GM18498 (cell line): Measurements from ENCODE around the gene SLC7A14.

Source experiments
- ATAC-seq: cut with Tn5 transposase; IDR thresholded peaks from one replicate; pipeline ENCODE4 v1.9.1; 2021; ENCODE audit warnings: mild to moderate bottlenecking, moderate library complexity; ENCODE audit not compliant: unreplicated experiment

SLC7A14 gene

DNA sequence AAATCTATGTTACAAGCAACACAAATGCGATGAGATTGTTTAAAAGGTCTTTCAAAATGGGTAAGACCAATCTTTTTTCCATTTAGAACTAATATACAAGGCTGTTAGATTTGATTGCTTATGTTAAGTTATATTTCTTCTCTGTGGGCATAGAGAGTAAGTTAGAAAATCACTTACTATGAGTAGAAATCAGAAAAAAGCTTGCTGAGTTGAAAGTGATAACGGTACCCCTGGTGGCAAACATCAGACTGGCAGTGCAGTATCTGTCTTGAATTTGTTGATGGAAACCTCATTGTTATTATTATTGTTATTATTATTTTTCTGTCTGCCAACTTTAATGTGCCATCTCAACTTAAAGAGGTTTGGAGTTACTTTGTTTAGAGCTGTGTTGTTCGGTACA lies 154.8 kb downstream of the SLC7A14 start:
- no peak for ATAC-seq

DNA sequence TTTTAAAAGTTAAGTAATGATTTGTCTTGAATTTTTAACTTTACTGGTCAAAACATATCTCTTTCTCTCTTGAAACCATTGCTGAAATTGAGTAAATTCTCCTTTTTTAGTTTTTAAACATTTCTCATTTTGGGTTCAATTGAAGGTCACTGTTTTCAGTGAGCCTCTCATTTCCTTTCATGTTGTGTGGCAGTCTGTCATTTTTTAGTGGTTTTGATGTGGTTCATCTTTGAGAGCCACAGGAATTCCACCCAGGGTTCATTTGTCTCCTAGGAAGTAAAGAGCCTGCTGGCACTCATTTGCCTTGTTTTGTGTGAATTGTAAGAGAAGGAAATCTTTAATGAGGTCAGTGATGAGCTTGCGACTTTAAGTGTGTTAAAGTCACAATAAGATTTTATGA lies 156.8 kb downstream of the SLC7A14 start:
- no peak for ATAC-seq

DNA sequence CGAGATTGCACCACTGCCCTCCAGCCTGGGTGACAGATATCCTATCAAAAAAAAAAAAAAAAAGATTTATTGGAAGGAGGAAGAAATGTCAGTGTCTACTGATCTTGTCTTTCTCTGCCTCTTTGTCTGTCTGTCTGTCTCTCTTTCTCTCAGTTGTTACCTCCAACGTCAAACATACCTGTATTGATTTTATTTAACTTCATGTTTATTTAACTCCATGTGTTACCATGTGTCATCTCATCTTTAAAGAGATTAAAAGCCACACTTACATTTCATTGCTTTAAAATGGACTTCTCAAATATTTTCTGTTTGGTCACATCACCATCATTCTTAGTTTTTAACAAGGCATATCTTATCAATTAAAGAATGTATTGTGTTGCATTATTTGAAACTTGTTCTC lies 157.8 kb downstream of the SLC7A14 start:
- no peak for ATAC-seq

DNA sequence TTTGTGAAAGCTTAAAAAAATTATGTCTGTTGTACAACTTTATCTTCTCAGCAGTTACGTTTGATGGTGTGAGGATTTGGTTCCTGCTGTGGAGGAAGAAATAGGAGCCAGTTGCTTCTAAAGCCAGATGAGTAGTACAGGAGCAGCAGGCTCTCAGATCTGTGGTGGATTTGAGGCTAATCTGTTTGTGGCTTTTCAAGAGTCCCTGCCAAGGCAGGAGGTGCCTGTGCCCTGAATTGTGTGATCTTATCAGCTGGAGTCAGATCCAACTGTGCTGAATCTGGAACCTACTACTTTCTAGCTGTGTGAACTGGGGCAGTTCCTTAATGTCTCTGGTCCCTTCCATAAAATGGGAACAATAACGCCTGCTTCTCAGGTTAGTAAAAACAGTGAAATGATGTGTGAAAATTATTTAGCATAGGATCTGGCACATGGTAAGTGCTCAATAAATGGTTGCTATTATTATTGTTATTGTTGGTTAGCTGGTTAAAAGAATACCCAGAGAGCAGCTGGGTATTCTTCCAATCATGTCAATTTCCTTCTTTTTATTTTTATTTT lies 159.6 kb downstream of the SLC7A14 start:
- no peak for ATAC-seq

DNA sequence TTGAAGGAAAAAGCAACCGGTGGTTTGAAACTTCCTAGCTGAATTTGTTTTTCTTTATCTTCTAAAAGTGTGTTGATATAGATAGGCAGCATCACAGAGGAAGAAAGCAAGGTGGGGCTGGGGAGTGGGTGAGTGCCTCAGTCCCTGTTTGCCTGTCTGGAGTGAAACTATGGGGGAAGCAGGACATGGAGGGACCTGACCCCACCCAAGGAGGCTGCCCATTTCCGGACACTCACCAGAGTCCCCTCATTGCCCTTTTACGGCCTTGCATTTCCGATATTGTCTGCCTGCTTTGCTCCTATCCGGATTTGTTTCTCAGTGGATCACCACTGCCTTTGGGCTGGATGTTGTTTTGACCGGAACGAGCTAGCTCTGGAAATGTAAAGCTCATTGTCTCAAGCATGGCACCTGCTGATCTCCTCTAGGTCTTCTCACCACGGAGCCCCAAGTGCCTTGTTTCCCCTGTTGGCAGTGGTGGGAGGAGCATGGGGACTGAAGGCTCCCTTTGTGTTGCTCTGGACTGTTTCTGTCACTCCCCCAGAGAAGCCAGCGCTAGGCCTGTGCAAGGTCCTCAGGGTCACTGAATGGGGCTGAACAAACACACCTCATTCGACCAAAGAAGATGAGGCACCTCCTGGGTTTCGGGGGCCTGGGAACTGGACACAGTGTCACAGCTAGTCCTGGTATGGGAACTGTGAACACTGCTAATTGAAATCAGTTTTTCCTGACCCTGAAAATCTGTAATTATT lies 160.2 kb downstream of the SLC7A14 start:
- no peak for ATAC-seq

DNA sequence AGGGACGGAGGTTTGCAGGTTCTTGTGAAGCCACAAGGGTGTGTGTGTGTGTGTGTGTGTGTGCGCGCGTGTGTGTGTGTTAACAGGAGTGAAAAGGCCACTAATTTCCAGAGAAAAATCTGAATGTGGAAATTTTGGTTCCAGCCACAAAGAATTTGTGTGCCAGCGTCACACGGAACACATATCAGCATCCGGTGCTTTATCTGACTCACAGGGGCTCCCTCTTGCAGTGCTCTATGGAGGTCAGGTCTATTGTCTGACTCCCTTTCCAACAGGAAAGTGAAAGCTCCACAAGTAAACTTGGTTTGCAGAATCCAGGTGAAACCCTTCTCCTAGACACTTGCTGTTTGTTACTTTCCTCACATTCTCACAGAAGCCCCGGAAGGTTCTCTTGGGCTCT lies 161.0 kb downstream of the SLC7A14 start:
- ATAC-seq: no peak

DNA sequence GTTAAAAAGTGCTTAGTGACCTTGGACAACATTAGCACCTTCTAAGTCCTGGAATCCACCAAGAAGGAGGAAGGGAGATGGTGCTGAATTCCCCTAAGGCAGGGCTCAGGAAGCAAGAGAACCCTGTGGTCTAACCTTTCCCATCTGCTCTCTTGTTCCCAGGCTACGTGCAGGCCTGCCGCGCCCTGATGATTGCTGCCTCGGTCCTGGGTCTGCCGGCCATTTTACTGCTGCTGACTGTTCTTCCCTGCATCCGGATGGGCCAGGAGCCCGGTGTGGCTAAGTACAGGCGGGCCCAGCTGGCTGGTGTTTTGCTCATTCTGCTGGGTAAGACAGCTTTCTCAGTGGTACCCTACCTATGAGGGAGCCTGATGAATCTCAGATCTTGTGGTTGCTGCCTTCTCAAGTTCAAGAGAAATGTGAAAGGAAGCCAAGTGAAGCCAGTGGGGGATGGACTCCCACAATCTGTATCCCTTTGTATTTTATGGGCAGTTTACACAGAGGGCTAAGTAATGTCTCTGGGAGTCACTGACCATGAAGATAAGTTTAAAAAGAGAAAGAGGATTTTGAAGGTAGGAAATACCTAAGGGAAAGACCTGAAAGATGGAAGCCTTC lies 162.8 kb downstream of the SLC7A14 start:
- ATAC-seq: no peak

DNA sequence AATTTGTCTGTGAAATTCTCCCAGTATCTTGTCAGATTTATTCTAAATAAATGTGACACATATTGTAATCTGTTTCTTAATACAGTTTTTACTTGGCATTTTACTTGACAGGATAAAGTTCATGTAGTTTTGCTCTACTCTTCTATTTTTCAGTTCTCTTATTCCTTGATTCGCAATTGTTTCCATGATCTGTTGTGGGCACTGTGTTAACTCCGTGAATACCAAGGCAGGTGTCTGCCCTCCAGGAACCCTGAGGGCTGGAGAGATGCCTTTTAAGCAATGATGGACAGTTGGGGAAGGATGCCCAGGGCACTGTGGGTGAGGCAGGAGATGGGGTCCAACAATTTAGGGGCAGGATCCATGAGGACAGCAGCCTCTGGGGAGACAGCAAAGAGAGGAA lies 164.1 kb downstream of the SLC7A14 start:
- ATAC-seq: no peak

DNA sequence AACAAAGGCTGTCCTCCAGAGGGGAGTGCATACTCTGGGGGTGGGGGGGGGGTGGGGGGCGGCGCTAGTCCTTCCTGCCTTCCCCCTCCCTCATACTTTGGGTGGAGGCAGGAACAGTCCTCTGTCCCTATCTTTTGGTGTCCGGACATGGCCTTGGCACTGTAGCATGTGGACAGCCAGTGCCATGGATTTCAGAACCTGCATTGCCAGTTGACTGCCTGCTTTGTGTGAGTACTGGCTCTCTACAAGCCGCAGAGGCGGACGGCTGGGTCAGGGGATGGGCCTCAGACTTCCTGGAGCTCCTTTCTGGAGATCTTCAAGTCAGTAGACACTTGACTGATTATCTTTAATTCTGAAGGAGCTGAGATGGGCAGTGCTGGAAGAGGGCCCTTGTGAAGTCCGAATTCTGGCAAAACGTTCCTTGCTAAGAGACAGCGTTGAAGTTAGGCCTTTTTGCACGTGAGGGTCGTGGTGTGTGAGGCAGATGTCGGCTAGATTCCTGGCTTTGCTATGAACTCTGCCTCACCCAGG lies 164.7 kb downstream of the SLC7A14 start:
- ATAC-seq: no peak

DNA sequence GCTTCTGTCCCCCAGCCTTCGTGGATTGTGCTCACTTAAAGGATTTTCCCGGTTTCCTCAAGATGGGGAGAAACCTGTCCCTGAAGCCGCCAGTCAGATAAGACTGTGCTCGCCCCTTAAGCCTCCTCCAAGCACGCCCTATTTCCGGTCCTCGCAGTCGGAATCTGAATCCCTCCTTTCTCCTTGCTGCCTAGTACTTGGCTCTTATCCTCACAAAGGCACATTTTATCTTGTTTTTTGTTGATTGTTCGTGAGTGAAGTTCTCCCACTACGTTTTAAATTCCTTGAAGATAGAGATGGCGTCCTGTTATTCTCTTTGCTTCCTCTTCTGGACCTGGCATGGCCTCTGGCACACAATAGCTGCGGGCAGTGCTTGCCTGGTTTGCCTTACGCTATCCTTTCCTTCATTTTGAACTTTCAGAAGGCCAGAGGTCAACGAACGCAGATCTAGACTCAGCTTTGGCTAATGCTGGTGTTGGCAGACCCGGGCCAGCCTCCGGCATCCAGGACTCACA lies 165.5 kb downstream of the SLC7A14 start:
- ATAC-seq: no peak

DNA sequence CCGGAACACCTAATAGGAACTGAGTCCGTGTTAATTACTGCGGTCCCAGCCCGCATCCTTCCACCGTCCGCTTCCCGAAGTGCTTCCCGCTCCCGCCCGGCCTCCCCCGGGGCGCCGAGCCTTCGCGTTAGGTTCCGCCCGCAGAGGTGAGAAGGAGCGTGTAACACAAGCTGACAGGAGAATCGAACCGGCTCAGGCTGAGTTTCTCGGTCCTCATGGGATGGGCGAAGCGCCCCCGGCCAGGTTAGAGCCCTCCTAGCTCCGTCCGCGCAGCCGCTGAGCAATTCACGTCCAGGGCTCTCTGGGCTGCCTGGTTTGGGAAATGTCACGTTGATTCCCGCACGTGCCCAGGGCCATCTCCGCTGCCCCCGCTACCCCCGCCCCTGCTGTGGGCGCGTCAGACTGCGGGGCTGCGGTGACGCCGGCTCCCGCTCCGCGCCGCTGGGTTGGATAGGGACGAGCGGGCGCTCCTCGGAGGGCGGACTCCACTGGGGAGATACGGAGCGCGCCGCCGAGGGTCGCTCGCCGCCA lies 166.3 kb downstream of the SLC7A14 start:
- ATAC-seq: no peak

DNA sequence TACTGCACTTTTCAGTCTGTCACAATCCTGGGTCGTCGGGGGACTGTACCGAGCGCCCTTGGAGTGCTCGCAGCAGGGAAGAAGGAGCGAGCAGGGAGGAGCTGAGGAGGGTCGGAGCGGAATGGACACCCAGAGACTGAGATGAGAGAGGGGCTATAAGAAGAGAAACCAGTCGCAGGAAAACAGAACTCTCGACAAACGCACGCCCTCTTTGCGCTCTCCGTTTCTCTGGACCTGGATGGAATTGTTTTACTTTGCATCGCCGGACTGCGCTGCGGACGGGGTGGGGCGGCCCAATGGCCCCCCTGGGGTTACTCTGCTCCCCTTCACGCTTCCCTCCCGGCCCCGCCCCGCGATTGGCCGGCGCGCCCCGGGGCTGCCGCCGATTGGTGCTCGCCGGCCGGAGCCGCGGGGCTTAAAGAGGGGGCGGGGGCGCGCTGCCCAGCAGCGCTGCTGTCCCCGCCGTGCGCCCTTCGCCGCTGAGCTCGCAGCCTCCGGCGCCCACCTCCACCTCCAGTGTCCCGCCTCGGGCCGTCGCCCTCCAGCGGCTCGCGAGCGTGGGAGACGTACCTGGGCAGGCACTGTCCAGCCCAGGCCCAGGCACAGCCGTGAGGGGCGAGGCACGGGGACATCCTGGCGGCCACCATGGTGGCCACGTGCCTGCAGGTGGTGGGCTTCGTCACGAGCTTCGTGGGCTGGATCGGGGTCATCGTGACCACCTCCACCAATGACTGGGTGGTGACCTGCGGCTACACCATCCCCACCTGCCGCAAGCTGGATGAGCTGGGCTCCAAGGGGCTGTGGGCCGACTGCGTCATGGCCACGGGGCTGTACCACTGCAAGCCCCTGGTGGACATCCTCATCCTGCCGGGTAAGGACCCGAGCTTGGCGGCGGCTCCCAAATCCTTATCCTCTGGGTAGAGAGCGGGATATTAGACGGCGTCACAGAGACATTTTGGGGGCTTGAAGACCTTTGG lies 167.2 kb downstream of the SLC7A14 start, which contains the start of gene CLDN11:
Gene CLDN11, plus strand, starts transcription at position 447 of the 977 bp plus-strand sequence. Its CDS starts 199 bp downstream, at position 646.
- ATAC-seq: no peak

DNA sequence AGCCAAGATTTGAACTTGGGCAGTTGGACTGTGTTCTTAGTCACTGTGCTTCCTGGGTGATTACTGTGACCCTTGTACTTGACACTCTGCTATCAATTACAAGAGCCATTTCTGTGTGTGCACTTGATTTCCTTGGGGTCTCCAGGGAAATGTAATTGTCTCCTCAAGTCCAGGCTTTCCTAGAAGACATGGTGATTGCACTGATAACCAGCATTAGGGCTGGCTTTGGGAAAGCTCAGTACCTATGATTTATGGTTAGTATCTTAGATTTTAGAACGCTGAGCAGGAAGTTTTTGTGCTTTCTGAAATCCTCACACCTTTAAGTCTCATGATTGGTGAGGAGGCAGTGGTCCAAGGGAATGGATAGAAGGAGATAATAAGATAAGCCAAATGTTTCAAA lies 168.8 kb downstream of the SLC7A14 start:
- ATAC-seq: no peak

DNA sequence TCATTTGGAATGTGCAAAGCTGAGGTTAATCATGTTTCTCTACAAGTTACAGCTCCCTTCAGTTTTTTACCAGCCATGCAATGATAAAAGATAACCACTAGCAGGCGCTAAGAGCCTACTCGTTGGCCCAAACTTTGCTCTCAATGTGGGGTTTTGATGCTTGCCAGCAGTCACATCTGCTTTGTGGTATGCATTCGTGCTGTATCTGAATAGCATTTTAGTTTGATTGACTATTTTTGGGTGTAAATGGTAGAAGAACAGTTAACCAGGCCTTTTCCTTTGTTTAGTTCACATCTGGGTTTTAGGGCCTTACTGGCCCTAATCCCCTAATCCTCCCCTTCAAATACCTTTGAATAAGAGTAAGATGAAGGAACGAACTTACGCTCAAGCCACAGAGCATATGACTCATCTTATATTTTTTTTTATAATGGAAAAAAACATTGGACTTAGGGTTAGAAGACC lies 171.6 kb downstream of the SLC7A14 start:
- peak; percentile 55 for ATAC-seq

DNA sequence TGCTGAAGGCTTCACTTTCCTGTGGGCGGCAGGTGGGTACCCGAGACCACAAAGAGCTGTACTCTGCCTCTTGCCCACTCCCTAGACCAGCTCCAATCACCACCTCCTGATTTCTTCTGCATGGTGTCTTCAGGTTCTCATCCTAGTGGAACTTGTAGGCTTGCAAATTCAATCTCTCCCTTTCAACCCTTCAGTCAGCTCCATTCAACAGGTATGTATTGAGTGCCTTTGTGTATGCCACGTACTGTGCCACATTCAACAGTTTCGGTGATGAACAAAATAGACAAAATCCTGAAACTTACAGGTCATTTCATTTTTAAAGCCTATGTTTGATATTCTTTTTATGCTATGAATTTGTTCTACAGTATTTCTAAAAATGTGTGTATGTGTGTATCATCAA lies 172.6 kb downstream of the SLC7A14 start:
- ATAC-seq: no peak

DNA sequence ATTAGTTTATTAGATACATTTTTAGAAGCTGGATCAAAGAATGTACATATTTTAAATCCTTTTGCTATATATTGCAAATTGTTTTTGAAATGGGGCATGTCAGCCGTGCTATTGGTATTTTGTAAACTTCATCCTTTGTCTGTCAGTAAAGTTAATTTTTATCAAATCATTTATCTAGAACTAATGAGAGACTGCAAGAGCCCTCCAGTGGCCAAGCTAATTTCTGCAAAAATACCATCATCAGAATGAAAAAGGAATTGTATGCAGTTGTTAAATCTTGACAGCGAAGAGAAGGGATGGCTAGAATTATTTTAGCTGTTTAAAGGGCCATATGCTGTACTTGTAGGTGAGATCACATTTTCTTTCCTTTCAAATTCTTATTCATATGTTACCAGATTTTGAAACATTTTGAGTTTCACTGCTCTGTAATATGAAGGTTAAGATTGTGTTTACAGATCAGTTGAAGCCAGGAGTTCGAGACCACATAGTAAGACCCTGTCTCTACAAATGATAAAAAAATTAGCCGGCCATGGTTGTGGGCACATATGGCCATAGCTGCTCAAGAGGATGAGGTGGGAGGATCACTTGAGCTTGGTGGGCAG lies 175.3 kb downstream of the SLC7A14 start:
- ATAC-seq: no peak
